ENCODE results near the gene SPOPL.
"Not testable (repeated sequence)": the region's sequence is repeated elsewhere in the genome, so short reads cannot be mapped to it uniquely, and the experiment has no call there.

Gene SPOPL

DNA sequence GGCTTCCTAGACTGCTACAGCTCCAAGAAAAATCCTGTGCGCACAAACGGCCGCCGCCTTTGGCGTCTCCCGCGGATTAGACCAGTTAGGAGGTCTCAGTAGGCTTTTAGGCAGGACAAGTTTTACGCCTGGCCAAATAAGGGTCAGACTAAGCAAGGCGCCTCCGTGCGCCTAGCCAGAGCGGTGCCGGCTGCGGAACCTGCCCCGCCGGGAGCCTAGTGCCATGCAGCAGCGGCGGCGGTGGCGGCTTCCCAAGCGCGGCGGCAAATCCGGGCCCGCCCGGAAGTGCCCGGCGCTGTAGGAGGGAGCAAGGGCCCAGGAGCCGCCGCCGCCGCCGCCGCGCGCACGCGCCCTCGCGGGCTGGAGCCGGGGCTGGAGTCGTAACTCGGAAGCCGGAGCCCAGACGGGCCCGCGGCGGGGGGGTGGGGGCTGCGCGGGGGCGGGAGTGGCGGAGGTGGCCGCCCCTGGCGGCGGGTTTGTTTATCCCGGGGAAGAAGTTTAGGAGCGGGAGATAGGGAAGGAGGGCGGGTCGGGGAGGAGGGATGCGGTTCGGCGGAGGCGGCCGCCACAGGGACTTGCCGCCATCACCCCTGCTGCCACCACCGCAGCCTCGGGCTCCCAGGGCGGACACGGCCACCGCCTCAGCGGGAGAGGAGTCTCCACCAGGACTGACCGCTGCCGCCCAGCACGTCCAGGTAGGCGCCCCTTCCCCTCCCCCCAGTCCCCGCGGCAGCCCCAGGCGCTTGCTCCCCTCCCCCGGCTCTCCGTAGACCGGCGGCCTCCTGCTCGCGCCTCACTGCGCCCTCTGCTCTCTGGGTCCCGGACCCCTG is at the start of gene SPOPL:
Gene SPOPL, plus strand, starts transcription at position 346 of the 830 bp plus-strand sequence. CDS start 48,447 bp downstream, outside the sequence.
- peaks cover 24 to 29% of the 10 kb centered on the region in 2 donors for H3K4me1 ChIP-seq (ENCODE audit: control insufficient read depth in 2 of 2, insufficient read depth in 2 of 2, low read length in 2 of 2)

DNA sequence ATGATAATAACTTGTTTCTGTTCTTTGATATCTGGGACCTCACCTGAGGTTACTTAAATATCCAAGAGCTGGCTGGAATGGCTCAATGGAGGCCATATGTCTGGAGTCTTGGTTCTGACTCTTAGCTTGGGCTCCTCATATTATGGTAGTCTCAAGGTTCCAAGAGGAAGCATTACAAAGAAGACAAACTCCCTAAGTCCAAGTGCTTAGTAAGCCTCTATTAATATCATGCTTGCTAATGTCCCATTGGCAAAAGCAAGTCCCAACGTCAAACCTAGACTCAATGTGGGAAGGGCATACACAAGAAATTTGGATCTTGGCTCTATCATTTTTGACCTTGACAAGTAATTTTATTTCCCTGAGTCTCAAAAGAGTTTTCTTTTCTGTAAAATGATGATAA is 49.2 kb upstream of the SPOPL start:
- Histone ChIP-seq H3K9me3 (ENCODE audit: control insufficient read depth in 2 of 2, low read length in 2 of 2) (no peaks in the 10 kb centered on the region), H3K4me3 (ENCODE audit: low read length in 2 of 2) (no peak overlapping the region), H3K4me1 (ENCODE audit: control insufficient read depth in 2 of 2, insufficient read depth in 2 of 2, low read length in 2 of 2) (no peaks in the 10 kb centered on the region), H3K9ac (ENCODE audit: low read depth in 1 of 2, low read length in 2 of 2) (no peak overlapping the region), H3K36me3 (ENCODE audit: control insufficient read depth in 2 of 2, insufficient read depth in 2 of 2, low read length in 2 of 2) (no peaks in the 10 kb centered on the region), H3K27me3 (ENCODE audit: control insufficient read depth in 2 of 2, insufficient read depth in 2 of 2, low read length in 2 of 2) (no peaks in the 10 kb centered on the region), H3K27ac (ENCODE audit: low read depth in 2 of 2, low read length in 2 of 2) (no peak overlapping the region)

More for the DNA sequence above, at the start of gene SPOPL:
- Histone ChIP-seq H3K36me3 (ENCODE audit: control insufficient read depth in 2 of 2, insufficient read depth in 2 of 2, low read length in 2 of 2) (no peaks in the 10 kb centered on the region), H3K4me3 (ENCODE audit: low read length in 2 of 2) (peak within 1 kb of the TSS; percentile 91 to 93), H3K9ac (ENCODE audit: low read depth in 1 of 2, low read length in 2 of 2) (peak within 1 kb of the TSS; percentile 86 to 89), H3K27me3 (ENCODE audit: control insufficient read depth in 2 of 2, insufficient read depth in 2 of 2, low read length in 2 of 2) (no peaks in the 10 kb centered on the region), H3K9me3 (ENCODE audit: control insufficient read depth in 2 of 2, low read length in 2 of 2) (no peaks in the 10 kb centered on the region), H3K27ac (ENCODE audit: low read depth in 2 of 2, low read length in 2 of 2) (peak within 1 kb of the TSS; percentile 89 to 93)

DNA sequence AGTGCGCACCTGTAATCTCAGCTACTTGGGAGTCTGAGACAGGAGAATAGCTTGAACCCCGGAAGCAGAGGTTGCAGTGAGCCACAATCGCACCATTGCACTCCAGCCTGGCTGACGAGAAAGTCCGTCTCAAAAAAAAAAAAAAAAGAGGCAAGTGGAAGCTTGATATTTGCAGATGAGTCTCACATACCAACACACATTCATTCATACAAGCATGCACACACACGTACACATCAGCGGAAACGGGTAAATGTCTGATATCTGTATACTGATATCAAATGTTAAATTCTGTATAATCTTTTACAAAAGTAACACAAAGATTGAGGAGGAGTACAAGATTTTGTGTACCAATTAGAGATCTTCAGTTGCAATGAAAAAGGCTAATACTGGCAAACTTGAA is 47.8 kb upstream of the SPOPL start:
- Histone ChIP-seq H3K9ac (ENCODE audit: low read depth in 1 of 2, low read length in 2 of 2) (no peak overlapping the region), H3K9me3 (ENCODE audit: control insufficient read depth in 2 of 2, low read length in 2 of 2) (no peaks in the 10 kb centered on the region), H3K4me1 (ENCODE audit: control insufficient read depth in 2 of 2, insufficient read depth in 2 of 2, low read length in 2 of 2) (no peaks in the 10 kb centered on the region), H3K27ac (ENCODE audit: low read depth in 2 of 2, low read length in 2 of 2) (no peak overlapping the region), H3K4me3 (ENCODE audit: low read length in 2 of 2) (no peak overlapping the region), H3K36me3 (ENCODE audit: control insufficient read depth in 2 of 2, insufficient read depth in 2 of 2, low read length in 2 of 2) (no peaks in the 10 kb centered on the region), H3K27me3 (ENCODE audit: control insufficient read depth in 2 of 2, insufficient read depth in 2 of 2, low read length in 2 of 2) (no peaks in the 10 kb centered on the region)

DNA sequence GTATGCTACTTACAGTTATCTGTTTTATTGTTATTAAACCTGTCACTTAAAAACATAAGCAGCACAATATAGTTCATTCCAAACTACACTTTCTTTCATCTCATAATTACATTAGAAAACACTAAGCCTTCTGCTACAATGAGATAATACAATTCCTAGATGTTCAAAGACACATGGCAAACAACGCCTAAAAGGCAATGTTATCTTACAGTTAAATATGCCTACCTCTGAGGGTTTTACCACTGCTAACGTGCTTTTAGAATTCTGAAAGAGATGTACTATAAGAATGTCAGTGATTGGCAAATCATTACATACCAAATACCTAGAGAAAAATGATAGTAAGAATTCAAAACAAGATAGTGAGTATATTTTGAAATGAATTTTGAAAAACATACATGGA is 46.8 kb upstream of the SPOPL start:
- Histone ChIP-seq H3K27me3 (ENCODE audit: control insufficient read depth in 2 of 2, insufficient read depth in 2 of 2, low read length in 2 of 2) (no peaks in the 10 kb centered on the region), H3K27ac (ENCODE audit: low read depth in 2 of 2, low read length in 2 of 2) (no peak overlapping the region), H3K9ac (ENCODE audit: low read depth in 1 of 2, low read length in 2 of 2) (no peak overlapping the region), H3K4me3 (ENCODE audit: low read length in 2 of 2) (no peak overlapping the region), H3K9me3 (ENCODE audit: control insufficient read depth in 2 of 2, low read length in 2 of 2) (no peaks in the 10 kb centered on the region), H3K36me3 (ENCODE audit: control insufficient read depth in 2 of 2, insufficient read depth in 2 of 2, low read length in 2 of 2) (no peaks in the 10 kb centered on the region), H3K4me1 (ENCODE audit: control insufficient read depth in 2 of 2, insufficient read depth in 2 of 2, low read length in 2 of 2) (no peaks in the 10 kb centered on the region)

DNA sequence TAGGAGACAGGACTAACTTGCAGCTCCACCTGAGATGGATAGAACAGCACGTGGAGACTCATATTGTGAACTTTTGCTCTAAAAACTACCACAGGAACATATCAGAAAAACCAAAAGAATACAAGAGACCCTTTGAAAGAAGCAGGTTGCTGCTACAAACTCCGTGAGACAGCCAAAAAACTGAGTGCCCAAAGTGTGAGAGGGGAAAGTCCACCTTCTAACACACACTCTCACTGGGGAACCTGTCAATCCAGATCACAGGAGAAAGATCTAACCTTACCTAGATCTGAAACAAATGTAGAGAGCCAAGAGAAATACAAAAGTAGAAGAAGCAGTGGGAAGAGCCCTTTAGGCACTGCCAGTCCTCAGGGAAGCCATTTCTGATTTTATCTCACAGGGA is 46.3 kb upstream of the SPOPL start:
- Histone ChIP-seq H3K27me3 (ENCODE audit: control insufficient read depth in 2 of 2, insufficient read depth in 2 of 2, low read length in 2 of 2) (no peaks in the 10 kb centered on the region), H3K4me3 (ENCODE audit: low read length in 2 of 2) (no peak overlapping the region), H3K9me3 (ENCODE audit: control insufficient read depth in 2 of 2, low read length in 2 of 2) (no peaks in the 10 kb centered on the region), H3K4me1 (ENCODE audit: control insufficient read depth in 2 of 2, insufficient read depth in 2 of 2, low read length in 2 of 2) (no peaks in the 10 kb centered on the region), H3K9ac (ENCODE audit: low read depth in 1 of 2, low read length in 2 of 2) (no peak overlapping the region), H3K27ac (ENCODE audit: low read depth in 2 of 2, low read length in 2 of 2) (no peak overlapping the region), H3K36me3 (ENCODE audit: control insufficient read depth in 2 of 2, insufficient read depth in 2 of 2, low read length in 2 of 2) (no peaks in the 10 kb centered on the region)

DNA sequence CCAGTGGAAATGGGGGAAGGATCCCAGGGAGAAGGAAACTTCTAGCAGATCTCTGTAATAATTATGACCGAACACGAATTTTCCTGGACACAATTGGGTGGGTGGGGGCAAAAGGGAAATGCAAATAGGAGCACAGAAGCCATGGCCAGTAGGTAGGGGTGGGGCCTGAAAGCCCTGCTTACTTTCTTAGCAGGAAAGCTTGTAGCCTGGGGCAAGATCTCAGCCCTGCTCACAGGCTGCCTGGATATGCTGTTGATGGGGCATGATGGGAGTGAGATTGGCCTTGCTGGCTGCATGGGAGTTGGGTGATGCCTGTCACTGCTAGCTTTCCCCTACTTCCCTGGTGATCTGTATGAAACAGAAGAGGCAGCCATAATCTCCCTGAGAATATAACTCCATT is 45.9 kb upstream of the SPOPL start:
- H3K4me1 ChIP-seq (ENCODE audit: control insufficient read depth in 2 of 2, insufficient read depth in 2 of 2, low read length in 2 of 2): no peaks in the 10 kb centered on the region
- H3K27me3 ChIP-seq (ENCODE audit: control insufficient read depth in 2 of 2, insufficient read depth in 2 of 2, low read length in 2 of 2): no peaks in the 10 kb centered on the region
- H3K9ac ChIP-seq (ENCODE audit: low read depth in 1 of 2, low read length in 2 of 2): no peak overlapping the region
- H3K9me3 ChIP-seq (ENCODE audit: control insufficient read depth in 2 of 2, low read length in 2 of 2): no peaks in the 10 kb centered on the region
- no peak overlapping the region for H3K4me3 ChIP-seq (ENCODE audit: low read length in 2 of 2)
- H3K36me3 ChIP-seq (ENCODE audit: control insufficient read depth in 2 of 2, insufficient read depth in 2 of 2, low read length in 2 of 2): no peaks in the 10 kb centered on the region
- no peak overlapping the region for H3K27ac ChIP-seq (ENCODE audit: low read depth in 2 of 2, low read length in 2 of 2)

DNA sequence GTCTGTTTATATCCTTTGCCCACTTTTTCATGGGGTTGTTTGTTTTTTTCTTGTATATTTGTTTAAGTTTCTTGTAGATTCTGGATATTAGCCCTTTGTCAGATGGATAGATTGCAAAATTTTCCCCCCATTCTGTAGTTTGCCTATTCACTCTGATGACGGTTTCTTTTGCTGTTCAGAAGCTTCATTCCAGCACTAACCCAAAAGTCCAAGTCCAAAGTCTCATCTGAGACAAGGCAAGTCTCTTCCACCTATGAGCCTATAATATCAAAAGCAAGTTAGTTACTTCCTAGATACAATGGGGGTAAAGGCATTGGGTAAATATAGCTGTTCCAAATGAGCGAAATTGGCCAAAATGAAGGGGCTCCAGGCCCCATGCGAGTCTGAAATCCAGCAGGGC is 38.9 kb upstream of the SPOPL start:
- H3K27ac ChIP-seq (ENCODE audit: low read depth in 2 of 2, low read length in 2 of 2); H3K36me3 ChIP-seq (ENCODE audit: control insufficient read depth in 2 of 2, insufficient read depth in 2 of 2, low read length in 2 of 2); H3K27me3 ChIP-seq (ENCODE audit: control insufficient read depth in 2 of 2, insufficient read depth in 2 of 2, low read length in 2 of 2); H3K4me1 ChIP-seq (ENCODE audit: control insufficient read depth in 2 of 2, insufficient read depth in 2 of 2, low read length in 2 of 2); H3K9ac ChIP-seq (ENCODE audit: low read depth in 1 of 2, low read length in 2 of 2); H3K4me3 ChIP-seq (ENCODE audit: low read length in 2 of 2); H3K9me3 ChIP-seq (ENCODE audit: control insufficient read depth in 2 of 2, low read length in 2 of 2): not testable (repeated sequence)

DNA sequence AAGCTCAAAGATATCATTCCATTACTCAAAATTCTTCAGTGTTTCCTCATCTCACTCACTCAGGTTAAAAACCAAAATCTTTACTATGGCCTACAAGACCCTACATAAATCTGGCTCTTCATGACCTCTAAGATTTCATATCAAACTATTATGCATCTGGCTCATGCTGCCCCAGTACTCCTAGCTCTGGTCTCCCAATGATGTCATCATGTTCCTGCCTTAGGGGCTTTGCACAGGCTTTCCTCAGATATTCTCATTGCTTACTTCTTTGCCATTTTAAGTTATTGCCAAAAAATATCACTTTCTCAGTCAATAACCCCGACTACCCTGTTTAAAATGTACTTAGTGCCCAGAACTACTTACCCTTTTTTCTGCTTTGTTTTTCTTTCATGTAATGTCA is 33.0 kb upstream of the SPOPL start:
- Histone ChIP-seq H3K9me3 (ENCODE audit: control insufficient read depth in 2 of 2, low read length in 2 of 2) (no peaks in the 10 kb centered on the region), H3K27me3 (ENCODE audit: control insufficient read depth in 2 of 2, insufficient read depth in 2 of 2, low read length in 2 of 2) (no peaks in the 10 kb centered on the region), H3K4me3 (ENCODE audit: low read length in 2 of 2) (no peak overlapping the region), H3K9ac (ENCODE audit: low read depth in 1 of 2, low read length in 2 of 2) (no peak overlapping the region), H3K4me1 (ENCODE audit: control insufficient read depth in 2 of 2, insufficient read depth in 2 of 2, low read length in 2 of 2) (no peaks in the 10 kb centered on the region), H3K27ac (ENCODE audit: low read depth in 2 of 2, low read length in 2 of 2) (no peak overlapping the region), H3K36me3 (ENCODE audit: control insufficient read depth in 2 of 2, insufficient read depth in 2 of 2, low read length in 2 of 2) (no peaks in the 10 kb centered on the region)

DNA sequence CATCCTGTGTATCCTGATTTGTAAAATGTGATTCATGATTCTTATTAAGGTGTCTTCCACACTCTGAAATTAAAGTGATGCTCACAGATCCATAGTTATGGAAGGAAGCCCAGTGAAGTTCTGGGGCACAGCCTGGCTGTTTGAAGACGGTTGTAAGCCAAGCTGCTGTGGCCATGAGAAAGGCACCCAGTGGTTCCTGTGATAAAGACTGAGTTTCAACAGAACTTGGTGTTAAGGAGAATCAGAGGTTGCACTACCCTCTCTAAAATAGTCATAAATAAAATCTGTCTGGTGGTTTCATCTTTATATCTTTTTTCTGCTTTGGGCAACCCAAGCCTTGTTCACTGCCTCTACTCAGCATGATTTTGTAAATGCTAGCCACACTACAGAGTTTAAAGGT is 32.2 kb upstream of the SPOPL start:
- Histone ChIP-seq H3K9me3 (ENCODE audit: control insufficient read depth in 2 of 2, low read length in 2 of 2) (no peaks in the 10 kb centered on the region), H3K4me3 (ENCODE audit: low read length in 2 of 2) (no peak overlapping the region), H3K36me3 (ENCODE audit: control insufficient read depth in 2 of 2, insufficient read depth in 2 of 2, low read length in 2 of 2) (no peaks in the 10 kb centered on the region), H3K4me1 (ENCODE audit: control insufficient read depth in 2 of 2, insufficient read depth in 2 of 2, low read length in 2 of 2) (no peaks in the 10 kb centered on the region), H3K27ac (ENCODE audit: low read depth in 2 of 2, low read length in 2 of 2) (no peak overlapping the region), H3K9ac (ENCODE audit: low read depth in 1 of 2, low read length in 2 of 2) (no peak overlapping the region), H3K27me3 (ENCODE audit: control insufficient read depth in 2 of 2, insufficient read depth in 2 of 2, low read length in 2 of 2) (no peaks in the 10 kb centered on the region)

DNA sequence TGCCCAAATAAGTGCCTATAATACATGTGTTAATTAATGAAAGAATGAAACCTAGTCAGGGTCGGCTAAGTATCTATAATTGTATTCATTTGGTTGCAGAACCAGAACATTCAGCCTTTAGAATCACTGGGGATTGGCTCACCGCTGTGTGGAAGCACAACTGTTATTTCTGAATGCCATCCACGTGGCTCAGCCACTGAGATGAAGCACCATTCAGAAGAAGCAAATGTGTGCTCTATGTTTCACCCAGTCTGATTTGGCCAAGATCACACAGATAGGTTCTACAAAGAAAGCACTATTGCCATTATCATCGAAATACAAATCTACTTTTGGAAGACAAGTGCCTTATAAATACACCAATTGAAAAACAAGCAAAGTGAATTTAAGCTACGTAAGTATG is 30.6 kb upstream of the SPOPL start:
- no peaks in the 10 kb centered on the region for H3K36me3 ChIP-seq (ENCODE audit: control insufficient read depth in 2 of 2, insufficient read depth in 2 of 2, low read length in 2 of 2)
- no peaks in the 10 kb centered on the region for H3K4me1 ChIP-seq (ENCODE audit: control insufficient read depth in 2 of 2, insufficient read depth in 2 of 2, low read length in 2 of 2)
- no peaks in the 10 kb centered on the region for H3K27me3 ChIP-seq (ENCODE audit: control insufficient read depth in 2 of 2, insufficient read depth in 2 of 2, low read length in 2 of 2)
- H3K9ac ChIP-seq (ENCODE audit: low read depth in 1 of 2, low read length in 2 of 2): no peak overlapping the region
- H3K9me3 ChIP-seq (ENCODE audit: control insufficient read depth in 2 of 2, low read length in 2 of 2): no peaks in the 10 kb centered on the region
- no peak overlapping the region for H3K27ac ChIP-seq (ENCODE audit: low read depth in 2 of 2, low read length in 2 of 2)
- no peak overlapping the region for H3K4me3 ChIP-seq (ENCODE audit: low read length in 2 of 2)

All from mucosa of rectum (tissue), 2 donors.